Measurements from ENCODE around the gene MKLN1. TPM values are rescaled to one million over a fixed set of nuclear protein-coding genes. Genes with fewer than 3 reads are reported as not detected.

Gene MKLN1
- total RNA-seq, 1 donor from 2014 or later, result 63.8 TPM

GRCh38 chr7:131355917-131356777, 28.5 kb downstream of the MKLN1 start:
- peak; percentile 5 for DNase-seq

GRCh38 chr7:131357282-131357880, 29.7 kb downstream of the MKLN1 start:
- DNase-seq, result no peak

GRCh38 chr7:131358636-131359035, 31.0 kb downstream of the MKLN1 start:
- no peak for DNase-seq

- DNase-seq, result no peak
Measured at GRCh38 chr7:131359136-131359776, 31.6 kb downstream of the MKLN1 start.

- DNase-seq, result no peak
Measured at GRCh38 chr7:131363719-131364118, 36.0 kb downstream of the MKLN1 start.

GRCh38 chr7:131364767-131365344, 37.2 kb downstream of the MKLN1 start:
- no peak for DNase-seq

GRCh38 chr7:131365838-131366237, 38.2 kb downstream of the MKLN1 start:
- DNase-seq, result no peak

- DNase-seq, result no peak
Measured at GRCh38 chr7:131369354-131369753, 41.7 kb downstream of the MKLN1 start.

- no peak for DNase-seq
Measured at GRCh38 chr7:131370523-131370968, 42.9 kb downstream of the MKLN1 start.

GRCh38 chr7:131371411-131371810, 43.7 kb downstream of the MKLN1 start:
- no peak for DNase-seq

GRCh38 chr7:131372554-131372953, 44.9 kb downstream of the MKLN1 start:
- no peak for DNase-seq

- no peak for DNase-seq
Measured at GRCh38 chr7:131374821-131375220, 47.1 kb downstream of the MKLN1 start.

- no peak for DNase-seq
Measured at GRCh38 chr7:131381069-131381838, 53.6 kb downstream of the MKLN1 start.

GRCh38 chr7:131383417-131384285, 56.0 kb downstream of the MKLN1 start:
- DNase-seq, result no peak

- no peak for DNase-seq
Measured at GRCh38 chr7:131384286-131384635, 56.6 kb downstream of the MKLN1 start.

GRCh38 chr7:131385039-131385605, 57.4 kb downstream of the MKLN1 start:
- no peak for DNase-seq

GRCh38 chr7:131388126-131388525, 60.5 kb downstream of the MKLN1 start:
- no peak for DNase-seq

- DNase-seq, result no peak
Measured at GRCh38 chr7:131390275-131390674, 62.6 kb downstream of the MKLN1 start.

- DNase-seq, result no peak
Measured at GRCh38 chr7:131391145-131391544, 63.5 kb downstream of the MKLN1 start.

- DNase-seq, result no peak
Measured at GRCh38 chr7:131400681-131401176, 73.1 kb downstream of the MKLN1 start.

- no peak for DNase-seq
Measured at GRCh38 chr7:131401194-131401593, 73.5 kb downstream of the MKLN1 start.
